ENCODE results near the gene CHTOP.
"Not testable (repeated sequence)": the region's sequence is repeated elsewhere in the genome, so short reads cannot be mapped to it uniquely, and the experiment has no call there.

Gene CHTOP, protein sequence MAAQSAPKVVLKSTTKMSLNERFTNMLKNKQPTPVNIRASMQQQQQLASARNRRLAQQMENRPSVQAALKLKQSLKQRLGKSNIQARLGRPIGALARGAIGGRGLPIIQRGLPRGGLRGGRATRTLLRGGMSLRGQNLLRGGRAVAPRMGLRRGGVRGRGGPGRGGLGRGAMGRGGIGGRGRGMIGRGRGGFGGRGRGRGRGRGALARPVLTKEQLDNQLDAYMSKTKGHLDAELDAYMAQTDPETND

GRCh38 chr1:153633754-153634665 lies at the start of gene CHTOP:
CHTOP (plus strand) TSS chr1:153634066; CDS start chr1:153636589, 2,523 bp downstream.
- FAIRE-seq = peak; percentile 85

DNA sequence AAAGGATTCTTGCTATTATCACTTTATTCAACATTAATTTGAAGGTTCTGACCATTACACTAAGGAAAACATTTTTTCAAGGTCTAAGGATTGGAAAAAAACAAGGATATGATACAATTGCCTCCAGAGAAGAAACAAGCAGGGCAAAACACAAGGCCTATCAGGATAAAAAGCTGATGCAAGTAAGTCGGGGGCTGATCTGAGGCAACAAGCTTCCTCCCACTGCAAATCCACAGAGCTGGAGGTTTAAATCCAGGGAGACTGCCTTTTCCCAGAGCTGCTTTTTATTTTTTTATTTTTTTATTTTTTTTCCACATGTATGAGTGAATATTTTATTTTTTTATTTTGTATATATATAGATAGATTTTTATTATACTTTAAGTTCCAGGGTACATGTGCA lies 48.9 kb upstream of the CHTOP start:
- FAIRE-seq = no peak

DNA sequence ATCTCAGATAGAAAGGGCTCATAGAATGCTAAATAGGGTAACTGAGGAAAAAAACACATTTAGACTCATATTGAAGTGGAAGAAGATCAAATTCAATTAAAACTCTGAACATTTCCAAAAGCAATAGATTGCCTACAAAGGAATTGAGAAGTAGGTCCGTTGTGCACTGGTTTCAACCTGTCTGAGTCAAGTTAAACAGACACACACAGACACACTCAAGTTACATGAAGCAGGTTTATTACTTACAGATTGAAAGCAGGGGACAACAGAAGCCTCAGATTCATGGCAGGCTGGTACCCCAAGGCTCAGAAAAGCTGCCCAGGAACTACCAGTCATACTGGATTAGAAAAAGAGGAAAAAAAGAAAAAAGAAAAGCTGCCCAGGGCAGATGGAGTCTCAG lies 47.5 kb upstream of the CHTOP start:
- FAIRE-seq = no peak

DNA sequence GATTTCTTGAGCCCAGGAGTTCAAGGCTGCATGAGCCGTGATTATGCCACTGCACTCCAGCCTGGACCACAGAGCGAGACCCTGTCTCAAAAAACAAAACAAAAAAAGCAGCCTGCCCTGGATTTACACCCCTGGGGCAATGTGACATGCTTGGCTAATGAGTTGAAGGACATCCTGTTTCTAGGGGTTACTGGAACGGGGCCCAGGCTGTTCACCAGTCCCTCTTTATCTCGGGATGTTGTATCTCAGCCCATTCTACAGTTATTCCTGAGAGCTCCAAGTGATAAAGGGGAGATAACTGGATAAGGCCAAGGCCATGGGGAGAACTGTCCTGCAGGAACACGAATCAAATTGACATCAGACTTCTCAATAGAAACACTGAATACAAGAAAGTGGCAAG lies 46.6 kb upstream of the CHTOP start:
- FAIRE-seq = no peak

- not testable (repeated sequence) for FAIRE-seq
Measured at GRCh38 chr1:153588033-153588432, 45.8 kb upstream of the CHTOP start.

DNA sequence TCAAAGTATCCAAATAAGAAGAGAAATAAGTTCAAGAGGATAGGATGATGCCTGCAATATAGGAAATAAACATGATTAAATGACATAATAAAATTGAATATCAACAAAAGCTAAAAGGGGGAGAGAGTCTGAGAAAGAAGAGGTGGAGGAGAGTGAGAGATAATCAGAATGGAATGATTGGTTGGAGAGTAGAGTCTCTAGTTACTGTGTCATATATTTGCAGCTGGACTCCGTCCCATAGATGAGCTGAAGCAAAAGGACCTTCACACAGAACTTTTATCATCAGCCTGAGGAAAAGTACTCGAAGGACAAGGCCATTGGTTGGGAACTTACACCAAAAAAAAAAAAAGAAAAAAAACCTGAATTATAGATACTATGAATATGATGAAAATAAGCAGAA lies 45.4 kb upstream of the CHTOP start:
- peak; percentile 82 for FAIRE-seq

GRCh38 chr1:153592748-153593147 lies 41.1 kb upstream of the CHTOP start:
- peak; percentile 91 for FAIRE-seq

- no peak for FAIRE-seq
Measured at GRCh38 chr1:153597206-153597605, 36.7 kb upstream of the CHTOP start.

DNA sequence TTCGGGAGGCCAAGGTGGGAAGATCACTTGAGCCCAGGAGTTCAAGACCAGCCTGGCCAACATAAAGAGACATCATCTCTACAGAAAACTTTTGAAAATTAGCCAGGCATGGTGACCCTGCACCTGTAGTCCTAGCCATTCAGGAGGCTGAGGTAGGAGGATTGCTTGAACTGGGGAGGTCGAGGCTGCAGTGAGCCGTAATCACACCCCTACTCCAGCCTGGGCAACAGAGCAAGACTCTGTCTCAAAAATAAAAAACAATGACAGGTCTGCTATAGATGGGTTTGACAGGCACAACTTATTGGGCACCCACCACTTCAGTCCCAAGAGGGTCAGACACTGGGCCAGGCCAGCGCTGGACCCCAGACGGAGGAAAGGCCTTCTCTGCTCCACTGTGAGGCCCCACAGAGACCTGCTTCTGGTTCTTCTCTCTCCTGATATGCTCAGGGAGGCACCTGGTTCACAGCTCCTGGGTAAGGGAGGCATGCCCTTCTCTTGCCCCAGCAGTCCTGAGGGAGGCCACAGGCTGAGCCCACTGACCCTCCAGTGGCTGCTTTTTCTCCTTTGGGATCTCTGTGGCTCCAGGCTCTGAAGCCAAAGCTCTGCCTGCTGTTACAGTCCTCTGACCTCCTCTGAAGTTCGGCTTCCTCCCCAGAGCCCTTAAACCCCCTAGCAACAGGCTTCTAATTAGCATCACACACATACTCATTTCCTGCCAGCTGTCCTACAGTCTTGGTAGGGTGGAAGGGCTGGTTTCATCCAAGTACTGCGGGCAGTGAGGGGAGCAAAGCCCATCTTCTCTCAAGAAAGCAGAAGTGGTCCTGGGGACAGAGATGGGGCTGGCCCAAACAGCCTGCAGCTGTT lies 35.3 kb upstream of the CHTOP start:
- FAIRE-seq = no peak

GRCh38 chr1:153599847-153600246 lies 34.0 kb upstream of the CHTOP start:
- FAIRE-seq = no peak

DNA sequence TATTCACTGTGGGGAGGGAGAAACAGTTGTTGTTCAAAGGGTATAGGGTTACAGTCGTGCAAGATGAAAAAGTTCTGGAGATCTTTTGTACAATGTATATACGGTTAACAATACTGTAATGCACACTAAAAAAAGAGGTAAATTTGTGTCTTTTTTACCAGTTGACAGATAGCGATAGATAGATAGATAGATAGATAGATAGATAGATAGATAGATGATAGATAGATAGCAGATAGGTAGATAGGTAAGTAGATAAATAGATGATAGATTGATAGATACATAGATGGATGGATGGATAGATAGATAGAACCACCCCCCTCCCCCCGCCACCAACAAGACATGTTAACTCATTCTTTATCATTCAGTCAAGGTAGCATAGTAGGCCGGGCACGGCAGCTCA lies 31.1 kb upstream of the CHTOP start:
- FAIRE-seq = no peak

DNA sequence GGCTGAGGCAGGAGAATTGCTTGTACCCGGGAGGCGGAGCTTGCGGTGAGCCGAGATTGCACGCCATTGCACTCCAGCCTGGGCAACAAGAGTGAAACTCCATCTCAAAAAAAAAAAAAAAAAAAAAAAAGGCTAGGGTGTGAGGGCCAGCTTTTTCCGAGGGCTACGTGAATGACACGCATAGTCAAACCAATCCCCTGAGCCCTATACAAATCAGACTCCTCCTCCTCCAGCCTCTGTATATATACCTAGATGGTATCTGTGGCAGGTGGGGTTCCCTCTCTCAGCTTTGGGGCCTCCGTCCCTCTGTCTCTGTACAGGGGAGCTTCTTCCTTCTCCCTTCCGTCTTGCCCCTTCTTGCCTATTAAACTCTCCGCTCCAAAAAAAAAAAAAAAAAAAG lies 27.7 kb upstream of the CHTOP start:
- no peak for FAIRE-seq

- no peak for FAIRE-seq
Measured at GRCh38 chr1:153607381-153607780, 26.5 kb upstream of the CHTOP start.

- FAIRE-seq = no peak
Measured at GRCh38 chr1:153608089-153608682, 25.7 kb upstream of the CHTOP start.

DNA sequence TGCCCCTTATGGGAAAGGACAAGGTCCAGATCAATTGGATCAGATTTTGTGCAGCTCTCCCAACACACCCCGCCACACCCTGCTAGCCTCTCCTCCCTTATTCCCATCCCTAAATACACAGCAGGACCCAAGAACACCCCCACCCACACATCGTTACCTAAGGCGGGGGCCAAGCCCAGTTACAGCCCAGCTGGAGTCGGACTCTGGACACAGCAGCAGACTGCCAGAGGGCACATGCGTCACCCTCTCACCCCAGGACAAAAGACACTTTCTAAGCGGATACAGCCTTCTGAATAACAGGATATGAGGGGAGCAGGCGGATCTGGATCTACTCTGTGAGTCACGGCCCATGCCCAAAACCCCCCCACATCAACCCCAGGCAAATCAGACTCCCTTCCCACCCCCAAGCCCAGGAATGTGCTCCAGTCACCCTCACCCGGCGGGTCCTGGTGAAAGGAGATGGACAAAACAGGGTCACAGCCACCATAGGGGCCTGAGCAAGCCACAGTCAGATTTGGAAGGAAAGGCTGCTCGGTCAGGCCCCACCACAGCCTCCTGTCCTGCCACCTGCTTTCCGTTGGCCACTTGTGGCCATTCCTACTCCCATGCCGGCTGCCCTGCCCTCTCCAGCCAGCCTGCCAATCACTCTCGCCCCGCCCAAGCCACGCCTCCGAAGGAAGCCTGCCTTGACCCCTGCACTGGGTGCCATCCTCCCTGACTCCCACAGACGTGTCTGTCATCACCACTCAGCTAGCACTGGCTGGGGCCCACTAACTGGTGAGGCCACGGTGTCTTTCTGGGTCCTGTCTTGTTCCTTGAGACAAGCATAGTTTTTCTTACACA lies 24.9 kb upstream of the CHTOP start:
- no peak for FAIRE-seq

DNA sequence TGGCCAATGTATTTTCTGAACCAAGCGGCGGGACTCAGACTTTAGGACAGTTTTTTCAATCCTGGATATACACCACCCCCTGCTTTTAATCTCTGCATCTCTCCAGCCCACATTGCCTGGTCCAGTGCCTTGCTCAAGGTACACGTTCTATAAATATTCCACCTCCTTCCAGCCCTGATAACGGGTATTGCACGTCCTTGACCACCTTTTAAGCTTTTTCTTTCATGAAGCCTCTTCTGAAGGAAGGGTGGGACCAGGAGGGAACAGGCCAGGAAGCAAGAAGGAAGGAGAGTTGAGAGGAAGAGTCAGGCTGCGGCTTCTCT lies 24.3 kb upstream of the CHTOP start:
- FAIRE-seq = no peak

DNA sequence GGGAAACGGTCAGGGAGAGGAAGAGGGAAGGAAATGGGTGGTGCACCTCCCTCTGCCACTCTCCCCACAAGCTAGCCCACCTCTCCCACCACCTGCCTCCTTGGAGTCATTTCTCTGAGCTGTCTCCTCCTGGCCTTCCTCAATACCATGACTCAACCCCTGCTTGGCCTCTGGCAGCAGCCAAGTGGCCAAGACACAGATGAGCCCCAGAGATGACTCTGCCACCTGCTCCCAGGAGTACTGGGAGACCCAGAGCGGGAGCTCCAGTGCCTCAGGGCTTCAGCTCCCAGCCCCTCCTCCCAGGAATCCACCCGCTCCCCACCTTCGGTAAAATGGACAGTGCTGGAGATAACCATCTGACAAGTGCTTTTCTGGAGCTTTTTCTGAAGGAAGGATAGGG lies 23.5 kb upstream of the CHTOP start:
- no peak for FAIRE-seq

DNA sequence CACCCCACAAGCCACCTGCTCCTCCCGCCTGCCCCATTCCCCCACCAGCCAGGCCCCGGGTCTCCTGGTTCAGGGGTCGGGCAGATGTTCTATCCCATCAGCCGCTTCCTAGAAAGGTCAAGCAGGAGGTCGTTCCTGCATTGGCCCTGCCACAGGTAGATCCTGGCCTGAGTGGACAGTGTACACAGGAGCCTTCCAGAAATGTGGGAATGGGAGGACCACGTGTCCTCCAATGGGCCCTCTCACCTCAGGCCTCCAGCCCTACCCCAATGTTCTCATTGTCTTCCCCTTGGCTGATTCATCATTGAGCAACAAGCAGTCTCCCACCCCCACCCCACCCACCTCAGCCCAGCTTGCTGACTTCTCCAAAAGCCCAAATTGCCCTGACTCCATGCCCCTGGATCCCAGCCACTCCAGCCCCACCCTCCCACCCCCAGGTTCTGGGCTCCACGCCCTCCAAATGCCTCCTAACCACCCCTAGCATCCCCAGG lies 23.0 kb upstream of the CHTOP start:
- FAIRE-seq = no peak

- FAIRE-seq = no peak
Measured at GRCh38 chr1:153611356-153611755, 22.5 kb upstream of the CHTOP start.

DNA sequence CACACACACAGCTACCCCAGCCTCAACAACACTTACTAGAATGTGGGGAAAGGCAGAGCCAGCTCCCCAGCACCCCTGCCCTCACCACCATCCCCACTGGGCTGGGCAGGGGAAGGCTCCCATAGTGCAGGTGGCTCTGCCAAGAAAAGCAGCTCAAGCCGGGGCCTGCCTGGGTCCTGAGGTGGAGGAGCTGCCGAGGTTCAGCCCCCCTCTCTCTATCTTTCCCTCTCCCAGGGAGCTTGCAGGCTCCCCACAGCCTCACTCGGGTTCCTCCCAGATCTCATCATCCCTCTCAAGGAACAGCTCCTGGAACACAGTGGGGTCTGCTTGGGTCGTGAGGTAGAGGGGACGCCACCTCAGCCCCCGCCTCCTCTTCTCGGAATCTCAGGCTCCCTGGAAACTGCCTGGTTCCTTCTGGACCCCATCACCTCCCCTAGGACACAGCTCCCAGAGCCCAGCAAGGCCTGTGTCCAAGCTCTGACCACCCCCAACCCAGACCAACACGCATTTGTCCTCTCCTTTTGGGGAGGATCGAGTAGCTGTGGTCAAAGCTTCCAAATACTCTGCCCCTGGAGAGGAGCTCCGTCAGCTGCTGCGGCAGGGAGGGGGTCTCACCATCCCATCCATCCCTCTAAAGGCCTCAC lies 21.6 kb upstream of the CHTOP start:
- FAIRE-seq = no peak

- no peak for FAIRE-seq
Measured at GRCh38 chr1:153612755-153613331, 21.0 kb upstream of the CHTOP start, which contains the start of gene S100A16. S100A16 (minus strand) TSS chr1:153613137; CDS start chr1:153608151, 4,986 bp downstream.
